Fibroblast of skin of right biceps (primary cell): ENCODE data around the gene UBE2K.
"Not testable (repeated sequence)": the region's sequence is repeated elsewhere in the genome, so short reads cannot be mapped to it uniquely, and the experiment has no call there.

Experiments used
- DNase-seq: peaks from one replicate; pipeline ENCODE4 v3.0.0-alpha.2; 2013

The UBE2K gene

DNA sequence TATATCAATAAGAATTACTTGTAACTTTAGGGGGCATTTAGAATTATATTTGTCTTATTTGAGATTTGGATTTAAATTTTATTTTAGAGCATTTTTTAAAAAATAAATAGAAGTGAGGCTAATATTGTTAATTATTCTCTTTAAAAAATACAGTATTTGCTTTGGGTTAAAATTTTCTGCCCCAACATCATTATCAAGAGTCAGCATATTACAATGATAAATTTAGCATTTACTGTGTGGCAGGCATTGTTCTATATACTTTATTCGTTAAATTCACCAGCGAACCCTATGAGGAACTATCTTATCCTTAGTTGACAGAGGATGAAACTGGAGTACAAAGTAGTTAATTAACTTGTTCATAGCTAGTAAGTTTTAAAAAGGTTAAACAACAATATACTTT, 34.0 kb downstream of the UBE2K start:
- DNase-seq, result no peak

DNA sequence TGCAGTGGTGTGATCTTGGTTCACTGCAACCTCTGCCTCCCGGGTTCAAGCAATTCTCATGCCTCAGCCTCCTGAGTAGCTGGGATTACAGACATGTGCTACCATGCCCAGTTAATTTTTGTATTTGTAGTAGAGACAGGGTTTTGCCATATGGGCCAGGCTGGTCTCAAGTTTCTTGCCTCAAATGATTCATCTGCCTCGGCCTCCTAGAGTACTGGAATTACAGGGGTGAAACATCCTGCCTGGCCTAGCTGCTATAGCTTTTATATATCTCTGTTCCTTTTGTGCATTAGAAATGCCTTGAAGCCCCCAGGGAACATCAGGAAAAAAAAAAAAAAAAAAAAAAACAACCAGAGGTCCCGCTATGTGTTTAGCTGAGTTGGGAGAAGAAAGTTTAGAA, 34.8 kb downstream of the UBE2K start:
- peak; percentile 86 for DNase-seq

DNA sequence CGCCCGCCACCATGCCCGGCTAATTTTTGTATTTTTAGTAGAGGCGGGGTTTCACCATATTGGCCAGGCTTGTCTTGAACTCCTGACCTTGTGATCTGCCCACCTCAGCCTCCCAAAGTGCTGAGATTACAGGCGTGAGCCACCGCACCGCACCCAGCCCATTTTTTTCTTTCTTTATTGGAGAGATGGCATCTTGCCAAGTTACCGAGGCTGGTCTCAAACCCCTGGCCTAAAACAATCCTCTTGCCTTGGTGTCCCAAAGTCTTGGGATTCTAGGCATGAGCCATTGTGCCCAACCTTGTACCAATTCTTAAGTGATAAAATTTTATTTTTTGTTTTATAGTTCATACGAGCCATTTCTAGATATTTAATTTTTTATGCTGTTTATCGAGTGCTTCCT, 41.7 kb downstream of the UBE2K start:
- DNase-seq, result not testable (repeated sequence)

DNA sequence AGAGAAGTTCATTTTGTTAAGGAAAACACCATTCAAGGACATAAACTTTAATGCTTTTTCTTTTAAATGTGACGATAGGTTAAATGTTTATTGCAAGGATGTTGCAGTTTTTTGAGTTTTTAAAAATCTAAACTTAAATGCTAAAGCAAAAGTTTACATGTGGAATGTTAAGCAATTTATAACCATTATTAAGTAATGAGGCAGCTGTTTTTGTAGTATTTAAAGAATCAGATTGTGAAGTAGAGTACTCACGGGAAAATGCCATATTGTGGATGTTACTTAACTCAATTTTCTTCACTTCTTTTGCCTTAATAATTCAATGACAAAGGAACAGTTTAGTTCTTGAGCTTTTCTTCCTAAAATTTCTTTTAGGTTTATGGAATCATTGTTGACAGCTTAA, 43.5 kb downstream of the UBE2K start:
- no peak for DNase-seq

DNA sequence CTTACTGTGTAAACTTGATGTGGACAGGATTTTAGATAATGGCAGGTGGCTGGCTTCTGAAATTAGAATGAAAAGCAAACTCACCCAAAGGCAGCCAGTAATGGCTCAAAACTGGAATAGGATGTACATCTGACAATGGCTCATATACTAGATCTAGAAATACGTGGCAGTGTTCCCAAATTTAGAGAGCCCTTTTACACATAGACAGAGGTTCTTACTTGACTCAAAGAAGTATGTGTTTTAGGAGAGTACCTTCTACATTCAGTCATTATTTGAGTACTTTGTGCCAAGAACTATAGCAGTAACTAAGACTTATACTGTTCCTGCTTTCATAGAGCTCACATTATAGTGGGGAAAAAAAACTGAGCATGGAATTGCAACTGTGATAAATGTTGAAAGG, 48.0 kb downstream of the UBE2K start:
- no peak for DNase-seq

DNA sequence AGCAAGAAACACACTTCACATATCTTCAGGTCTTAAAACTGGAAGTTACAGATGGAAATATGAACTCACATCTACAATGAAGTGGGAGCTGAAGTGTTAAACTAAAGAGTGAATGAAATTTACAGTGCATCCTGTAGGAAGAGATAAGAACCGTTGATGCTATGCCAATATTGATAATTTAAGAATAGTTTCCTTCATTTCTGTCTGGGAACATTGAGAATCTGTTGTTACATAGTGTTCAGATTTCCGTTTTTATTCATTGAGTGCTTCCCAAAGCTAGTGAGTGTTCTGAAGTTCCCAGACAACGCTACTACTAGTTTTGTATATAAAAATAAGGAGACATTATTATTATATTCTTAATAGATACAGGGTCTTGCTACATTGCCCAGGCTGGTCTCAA, 52.3 kb downstream of the UBE2K start:
- DNase-seq, result no peak

DNA sequence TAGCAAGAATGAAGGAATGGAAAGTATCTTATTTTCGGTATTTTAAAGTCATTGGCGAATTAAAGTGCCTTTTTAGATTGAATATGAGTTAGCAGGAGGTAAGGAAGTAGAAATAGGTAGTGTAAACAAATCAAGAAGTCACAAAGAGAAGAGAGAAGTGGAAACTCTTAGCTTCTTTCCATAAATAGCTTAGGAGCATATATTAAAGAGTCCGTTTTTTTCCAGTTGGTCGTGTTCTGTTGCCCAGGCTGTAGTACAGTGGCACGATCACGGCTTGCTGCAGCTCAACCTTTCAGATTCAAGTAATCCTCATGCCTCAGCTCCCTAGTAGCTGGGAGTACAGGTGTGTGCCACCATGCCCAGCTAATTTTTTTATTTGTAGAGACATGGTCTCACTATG, 56.4 kb downstream of the UBE2K start:
- DNase-seq, result no peak

DNA sequence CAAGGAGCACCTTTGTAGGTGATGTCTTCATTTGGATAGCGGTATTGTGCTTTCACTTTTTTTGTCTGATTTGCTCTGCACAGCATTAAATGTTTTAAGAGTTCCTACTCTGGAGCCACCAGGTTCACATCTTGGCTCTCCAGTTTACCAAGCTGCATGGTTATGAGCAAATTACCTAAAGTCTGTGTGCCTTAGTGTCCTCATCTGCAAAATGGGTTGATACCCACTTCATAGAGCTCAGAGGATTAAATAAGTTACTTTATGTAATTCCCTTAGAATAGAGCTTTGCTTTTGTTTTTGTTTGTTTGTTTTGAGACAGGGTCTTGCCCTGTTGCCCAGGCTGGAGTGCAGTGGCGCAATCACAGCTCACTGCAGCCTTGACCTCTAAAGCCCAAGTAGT, 58.2 kb downstream of the UBE2K start:
- no peak for DNase-seq

DNA sequence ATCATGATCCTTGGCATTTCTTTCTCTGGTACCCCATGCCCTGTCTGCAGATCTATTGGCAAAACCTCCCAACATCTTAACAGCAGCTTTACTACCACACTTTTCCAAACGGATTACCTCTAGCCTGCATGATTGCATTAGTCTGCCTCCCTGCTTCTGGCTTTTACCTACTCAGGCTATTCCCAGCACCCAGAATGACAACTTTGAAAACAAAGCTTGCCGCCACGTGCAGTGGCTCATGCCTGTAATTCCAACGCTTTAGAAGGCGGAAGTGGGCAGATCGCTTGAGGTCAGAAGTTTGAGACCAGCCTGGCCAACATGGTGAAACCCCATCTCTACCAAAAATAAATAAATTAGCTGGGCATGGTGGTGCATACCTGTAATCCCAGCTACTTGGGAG, 60.2 kb downstream of the UBE2K start:
- no peak for DNase-seq

DNA sequence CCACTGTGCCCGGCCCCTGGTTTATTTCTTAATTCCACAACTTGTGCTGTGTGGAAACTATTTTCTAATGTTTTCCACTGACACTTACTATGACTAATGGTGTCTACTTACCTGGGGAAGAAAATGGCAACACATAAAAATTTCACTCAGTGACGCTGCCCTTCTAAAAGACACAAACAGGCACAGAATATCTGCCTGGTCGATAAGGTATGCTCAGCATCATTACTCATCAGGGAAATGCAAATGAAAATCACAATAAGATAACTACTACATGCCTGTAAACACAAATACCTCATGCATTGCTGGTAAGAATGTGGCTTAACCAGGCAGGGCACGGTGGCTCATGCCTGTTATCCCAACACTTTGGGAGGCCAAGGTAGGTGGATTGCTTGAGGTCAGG, 61.6 kb downstream of the UBE2K start:
- no peak for DNase-seq

DNA sequence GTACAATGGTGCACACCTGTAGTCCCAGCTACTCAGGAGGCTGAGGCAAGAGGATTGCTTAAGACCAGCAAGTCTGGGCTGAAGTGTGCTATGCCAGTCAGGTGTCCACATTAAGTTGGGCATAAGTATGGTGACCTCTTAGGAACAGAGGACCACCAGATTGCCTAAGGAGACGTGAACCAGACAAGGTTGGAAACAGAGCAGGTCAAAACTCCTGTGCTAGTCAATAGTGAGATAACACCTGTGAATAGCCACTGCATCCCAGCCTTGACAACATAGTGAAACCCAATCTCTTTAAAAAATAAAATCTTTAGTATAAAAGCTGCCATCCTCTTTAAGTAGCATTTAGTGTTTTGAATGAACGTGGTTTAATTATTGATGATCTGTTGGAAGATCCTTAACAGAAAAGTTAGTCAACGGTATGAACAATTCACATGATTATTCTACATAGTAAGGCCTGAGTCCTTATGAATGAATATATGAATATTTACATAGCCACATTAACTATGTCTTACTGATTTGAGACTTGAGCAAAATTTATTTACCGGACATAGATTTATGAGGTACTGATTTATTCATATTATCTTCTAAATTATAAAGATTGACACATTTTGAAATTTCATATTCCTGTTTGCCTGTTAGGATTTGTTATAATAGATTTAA, 63.2 kb downstream of the UBE2K start:
- DNase-seq, result no peak

DNA sequence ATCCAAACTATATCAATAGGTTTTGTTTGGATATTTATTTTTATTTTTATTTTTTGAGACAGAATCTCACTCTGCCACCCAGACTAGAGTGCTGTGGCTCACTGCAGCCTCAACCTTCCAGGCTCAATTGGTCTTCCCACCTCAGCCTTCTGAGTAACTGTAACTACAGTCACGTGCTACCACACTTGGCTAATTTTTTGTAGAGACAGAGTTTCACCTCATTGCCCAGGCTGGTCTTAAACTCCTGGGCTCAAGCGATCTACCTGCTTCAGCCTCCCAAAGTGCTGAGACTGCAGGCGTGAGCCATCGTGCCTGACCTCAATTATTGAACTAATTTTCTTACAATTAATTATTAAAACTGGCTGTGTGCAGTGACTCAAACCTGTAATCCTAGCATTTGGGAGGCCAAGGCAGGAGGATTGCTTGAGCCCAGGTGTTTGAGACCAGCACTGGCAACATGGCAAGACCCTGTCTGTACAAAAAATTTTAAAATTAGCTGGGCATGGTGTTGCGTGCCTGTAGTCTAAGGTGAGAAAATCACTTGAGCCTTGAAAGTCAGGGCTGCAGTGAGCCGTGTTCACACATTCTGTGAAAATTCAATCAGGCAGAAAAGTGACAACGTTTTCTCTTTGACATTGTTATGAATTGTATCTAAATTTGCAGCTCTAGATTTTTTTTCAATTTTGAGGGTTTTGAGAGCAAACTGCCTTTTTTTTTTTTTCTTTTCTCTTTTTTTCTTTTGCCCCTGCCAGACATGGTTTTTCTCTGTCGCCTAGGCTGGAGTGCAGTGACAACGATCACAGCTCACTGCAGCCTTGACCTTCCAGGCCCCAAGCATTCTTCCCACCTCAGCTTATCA, 66.0 kb downstream of the UBE2K start:
- DNase-seq, result no peak

DNA sequence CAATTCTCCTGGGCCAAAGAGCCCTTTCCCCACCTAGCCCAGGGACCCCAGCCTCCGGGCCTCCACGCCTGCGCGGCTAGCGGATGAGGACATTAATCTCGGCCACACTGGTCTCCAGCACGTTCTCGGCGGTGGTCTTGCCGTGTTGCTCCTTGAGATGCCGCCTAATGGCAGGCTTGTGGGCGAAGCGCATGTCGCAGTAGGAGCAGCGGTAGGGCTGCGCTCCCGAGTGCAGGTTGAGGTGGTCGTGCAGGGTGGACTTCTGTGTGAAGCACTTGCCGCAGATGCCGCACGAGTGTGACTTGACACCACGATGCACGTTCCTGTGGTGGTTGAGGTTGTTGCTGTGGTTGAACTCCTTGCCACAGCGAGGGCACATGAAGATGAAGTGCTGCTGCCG, 72.1 kb downstream of the UBE2K start:
- DNase-seq, result no peak

DNA sequence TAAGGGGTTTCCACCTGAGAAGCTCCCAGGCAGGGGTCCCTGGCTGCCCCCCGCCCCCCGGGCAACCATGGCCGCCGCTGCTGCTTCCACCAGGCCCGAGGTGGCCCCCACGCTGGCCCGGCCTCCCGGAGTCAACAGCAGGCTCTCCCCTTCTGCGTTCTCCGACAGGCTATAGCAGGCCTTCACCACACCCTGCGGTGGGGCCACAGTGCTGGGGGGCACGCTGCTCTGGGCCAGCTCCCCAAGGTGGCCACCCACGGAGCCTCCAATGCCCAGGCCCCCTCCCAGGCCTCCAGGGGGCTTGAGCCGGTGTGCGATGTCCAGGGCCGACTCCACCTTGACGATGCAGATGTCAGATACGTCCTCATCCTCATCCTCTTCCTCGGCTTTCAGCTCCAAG, 72.5 kb downstream of the UBE2K start:
- no peak for DNase-seq

DNA sequence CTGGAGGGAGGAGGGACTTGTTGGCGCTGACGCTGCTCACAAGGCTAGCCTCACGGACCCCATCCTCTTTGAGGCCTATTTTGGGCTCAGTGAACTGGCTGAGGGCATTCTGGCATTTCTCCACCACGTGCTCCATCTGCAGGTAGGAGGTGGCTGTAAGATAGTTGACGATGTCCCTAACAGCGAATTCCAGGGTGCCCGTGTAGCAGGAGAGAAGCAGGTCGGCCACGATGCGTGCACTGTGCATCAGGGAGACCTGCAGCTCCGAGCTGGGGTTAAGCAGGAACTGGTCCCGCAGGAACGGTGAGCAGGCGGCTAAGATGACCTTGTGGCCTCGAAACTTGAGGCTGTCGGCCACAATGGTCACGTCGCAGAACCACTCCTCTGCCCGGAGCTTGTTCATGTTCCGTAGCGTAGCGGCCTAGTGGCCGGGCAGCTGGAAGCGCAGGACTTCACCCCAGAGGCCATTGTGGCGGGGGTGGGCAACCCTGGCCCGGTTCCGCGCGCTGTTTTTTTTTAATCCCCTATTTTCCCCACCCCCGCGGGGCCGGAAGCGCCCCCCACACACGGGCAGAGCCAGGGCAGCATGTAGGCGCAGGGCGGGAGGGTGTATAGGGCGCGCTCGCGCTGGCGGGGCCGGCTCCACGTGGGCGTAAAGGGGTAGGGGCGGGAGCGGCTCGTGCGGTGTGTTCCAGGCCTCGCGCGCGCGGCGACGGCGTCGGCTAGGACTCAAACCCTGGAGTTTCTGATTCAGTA, 73.2 kb downstream of the UBE2K start:
- no peak for DNase-seq

DNA sequence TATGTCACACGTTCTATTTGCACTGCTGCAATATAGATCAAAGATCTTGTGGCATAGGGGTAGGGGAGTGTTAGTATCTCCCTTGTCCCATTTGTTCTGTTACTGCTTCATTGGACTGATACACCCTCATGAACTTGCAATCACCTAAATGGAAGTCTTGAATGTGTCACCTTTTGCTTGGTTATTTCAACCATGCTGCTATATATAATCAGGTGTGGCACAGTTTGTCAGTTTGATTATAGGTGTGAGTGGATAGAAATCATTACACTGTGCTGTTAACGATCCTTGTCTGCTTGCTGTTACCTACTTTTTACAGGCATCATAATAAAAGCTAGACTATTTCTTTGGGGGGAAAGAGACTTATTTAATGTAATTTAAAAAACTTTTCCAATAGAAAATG, 84.1 kb downstream of the UBE2K start:
- not testable (repeated sequence) for DNase-seq

DNA sequence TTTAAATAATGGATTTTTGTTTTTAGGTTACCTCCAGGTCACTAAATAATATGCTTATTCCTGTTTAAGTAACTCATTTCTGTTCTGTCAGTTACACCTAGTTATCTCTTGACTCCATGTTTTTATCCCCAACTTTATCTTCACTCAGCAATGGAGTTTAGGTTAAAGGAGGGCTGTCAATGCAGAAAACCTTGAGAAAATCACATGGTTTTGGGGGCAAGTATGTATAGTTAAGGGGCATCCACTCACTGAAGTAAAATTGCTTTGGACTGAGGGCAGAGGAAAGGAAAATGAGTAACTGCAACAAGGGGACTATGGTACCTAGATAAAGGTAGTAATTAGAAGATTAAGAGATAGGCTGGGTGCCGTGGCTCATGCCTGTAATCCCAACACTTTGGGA, 87.1 kb downstream of the UBE2K start:
- no peak for DNase-seq

DNA sequence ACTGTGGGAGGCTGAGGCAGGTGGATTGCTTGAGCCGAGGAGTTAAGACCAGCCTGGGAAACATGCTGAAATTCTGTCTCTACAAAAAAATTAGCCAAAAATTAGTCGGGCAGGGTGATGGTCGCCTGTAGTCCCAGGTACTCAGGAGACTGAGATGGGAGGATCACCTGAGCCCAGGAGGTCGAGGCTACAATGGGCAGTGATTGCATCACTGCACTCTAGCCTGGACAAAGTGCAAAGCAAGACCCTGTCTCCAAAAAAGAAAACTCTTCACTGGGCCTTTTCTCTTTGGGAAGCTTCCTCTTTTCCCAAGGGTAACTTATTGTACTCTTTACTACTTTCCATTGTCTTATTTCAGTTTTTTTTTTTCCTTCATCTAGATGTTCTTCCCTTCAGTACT, 88.9 kb downstream of the UBE2K start:
- no peak for DNase-seq

DNA sequence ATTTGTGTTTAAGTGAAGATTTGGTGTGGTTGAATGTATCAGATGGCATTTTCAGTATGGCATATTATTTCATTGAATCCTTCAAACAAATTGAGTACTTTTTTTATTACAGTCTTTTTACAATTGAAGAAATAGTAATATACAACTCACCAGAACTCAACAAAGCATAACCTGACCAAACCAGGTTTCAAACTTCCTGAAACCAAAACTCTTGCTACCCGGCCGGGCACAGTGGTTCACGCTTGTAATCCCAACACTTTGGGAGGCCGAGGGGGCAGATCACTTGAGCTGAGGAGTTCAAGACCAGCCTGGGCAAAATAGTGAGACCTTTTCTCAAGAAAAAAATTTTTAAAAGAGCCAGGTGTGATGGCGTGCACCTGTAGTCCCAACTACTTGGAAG, 94.2 kb downstream of the UBE2K start:
- DNase-seq, result no peak

DNA sequence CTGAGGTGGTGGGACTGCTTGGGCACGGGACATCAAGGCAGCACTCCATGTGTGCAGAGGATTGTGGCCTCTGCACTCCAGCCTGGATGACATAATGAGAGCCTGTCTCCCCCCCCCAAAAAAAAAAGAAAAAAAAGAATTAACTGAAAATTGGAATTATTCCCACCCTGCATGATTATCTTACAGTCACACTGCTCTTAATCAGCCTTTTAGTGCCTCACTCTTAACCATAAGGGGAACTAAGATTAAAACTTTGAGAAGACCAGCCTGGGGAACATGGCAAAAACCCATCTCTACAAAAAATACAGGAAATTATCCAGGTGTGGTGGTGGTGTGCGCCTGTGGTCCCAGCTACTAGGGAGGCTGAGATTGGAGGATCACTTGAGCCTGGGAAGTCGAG, 94.6 kb downstream of the UBE2K start:
- DNase-seq, result no peak

DNA sequence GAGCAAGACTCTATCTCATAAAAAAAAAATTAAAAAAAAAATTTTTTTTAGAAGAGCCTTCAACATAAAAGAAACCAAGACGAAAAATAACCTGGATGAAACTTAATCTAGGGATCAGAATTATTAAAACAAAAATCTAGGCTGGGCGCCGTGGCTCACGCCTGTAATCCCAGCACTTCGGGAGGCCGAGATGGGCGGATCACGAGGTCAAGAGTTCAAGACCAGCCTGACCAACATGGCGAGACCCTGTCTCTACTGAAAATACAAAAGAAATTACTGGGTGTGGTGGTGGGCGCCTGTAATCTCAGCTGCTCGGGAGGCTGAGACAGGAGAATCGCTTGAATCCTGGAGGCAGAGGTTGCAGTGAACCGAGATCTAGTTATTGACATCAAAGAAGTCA, 95.0 kb downstream of the UBE2K start:
- DNase-seq, result not testable (repeated sequence)

DNA sequence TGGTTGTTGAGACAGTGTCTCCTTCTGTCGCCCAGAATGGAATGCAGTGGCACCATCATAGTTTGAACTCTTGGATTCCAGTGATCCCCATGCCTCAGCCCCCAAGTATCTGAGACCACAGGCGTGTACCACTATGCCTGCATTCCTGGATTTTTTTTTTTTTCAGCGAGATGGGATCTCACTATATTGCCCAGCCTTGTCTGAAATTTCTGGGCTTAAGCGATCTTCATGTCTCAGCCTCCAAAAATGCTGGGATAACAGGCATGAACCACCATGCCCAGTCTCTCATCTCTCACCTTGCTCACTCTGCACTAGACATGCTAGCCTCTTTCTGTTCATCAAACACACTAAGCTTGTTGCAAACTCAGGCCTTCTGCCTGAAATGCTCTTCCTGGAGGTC, 104.1 kb downstream of the UBE2K start:
- DNase-seq, result no peak

DNA sequence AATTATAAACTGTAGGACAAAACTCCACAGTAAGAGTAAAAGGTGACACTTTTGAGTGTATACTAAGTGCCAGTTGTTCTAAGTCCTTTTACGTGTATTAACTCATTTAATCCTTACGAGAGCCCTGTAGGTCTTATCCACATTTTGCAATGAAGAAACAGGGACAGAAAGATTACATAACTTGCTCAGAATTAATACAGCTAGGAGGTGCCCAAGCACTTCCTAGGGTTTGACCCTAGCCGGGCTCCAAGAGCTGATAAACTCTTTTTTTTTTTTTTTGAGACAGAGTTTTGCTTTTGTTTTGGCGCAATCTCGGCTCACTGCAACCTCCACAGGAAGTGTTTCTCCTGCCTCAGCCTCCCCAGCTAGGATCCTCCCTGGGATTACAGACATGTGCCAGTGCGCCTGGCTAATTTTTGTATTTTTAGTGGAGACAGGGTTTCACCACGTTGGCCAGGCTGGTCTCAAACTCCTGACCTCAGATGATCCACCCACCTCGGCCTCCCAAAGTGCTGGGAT, 110.4 kb downstream of the UBE2K start:
- DNase-seq, result no peak

DNA sequence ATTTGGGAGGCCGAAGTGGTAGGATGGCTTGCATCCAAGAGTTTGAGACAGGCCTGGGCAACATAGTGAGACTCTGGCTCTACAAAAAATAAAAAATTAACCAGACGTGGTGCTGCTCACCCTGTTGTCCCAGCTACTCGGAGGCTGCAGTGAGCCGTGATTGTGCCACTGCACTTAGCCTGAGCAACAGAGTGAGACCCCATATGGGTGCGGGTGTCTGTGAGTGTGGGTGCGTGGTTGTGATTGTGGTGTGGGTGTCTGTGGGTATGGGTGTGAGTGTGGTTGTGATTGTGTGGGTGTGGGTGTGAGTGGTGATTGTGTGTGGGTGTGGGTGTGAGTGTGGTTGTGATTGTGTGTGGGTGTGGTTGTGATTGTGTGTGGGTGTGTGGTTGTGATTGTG, 114.6 kb downstream of the UBE2K start:
- no peak for DNase-seq
